CD14-positive monocyte (primary cell): Measurements from ENCODE around the gene MACROD2. TPM values are rescaled to one million over a fixed set of nuclear protein-coding genes. Genes with fewer than 3 reads are reported as not detected.

ENCODE experiments used
- DNase-seq, 3 donors: peaks; one replicate each; pipeline ENCODE4 v3.0.0-alpha.2; 2011 to 2022
- H2AFZ ChIP-seq: 2 replicates; pipeline ENCODE4 v1.6.0; 2012; ENCODE audit warnings: mild to moderate bottlenecking, low read depth, low read length, inconsistent platforms; ENCODE audit not compliant: insufficient read depth, poor library complexity, severe bottlenecking
- H3K27ac ChIP-seq, 2 donors: 1 replicate in 1 of 2; 2 replicates in 1 of 2; pipeline ENCODE4 v1.5.1; 2012 to 2013; ENCODE audit warnings: low read length in 2 of 2, control low read depth in 1 of 2, inconsistent platforms in 1 of 2, low read depth in 1 of 2, mild to moderate bottlenecking in 1 of 2
- H3K27me3 ChIP-seq, 2 donors: one replicate each; pipeline versions ENCODE4 v1.6.0 to v1.6.1; 2011 to 2013; ENCODE audit warnings: low read length in 2 of 2; ENCODE audit not compliant: control insufficient read depth in 2 of 2, insufficient read depth in 2 of 2
- H3K36me3 ChIP-seq, 2 donors: replicated peaks in 1 of 2; 1 replicate in 1 of 2; 2 replicates in 1 of 2; pipeline versions ENCODE4 v1.5.1 to v1.6.1; 2012 to 2013; ENCODE audit warnings: low read length in 2 of 2, control low read depth in 1 of 2, inconsistent platforms in 1 of 2, mild to moderate bottlenecking in 1 of 2; ENCODE audit not compliant: insufficient read depth in 2 of 2, control insufficient read depth in 1 of 2
- H3K4me1 ChIP-seq, 2 donors: 1 replicate in 1 of 2; 2 replicates in 1 of 2; pipeline versions ENCODE4 v1.5.1 to v1.6.1; 2012 to 2013; ENCODE audit warnings: low read length in 2 of 2, control low read depth in 1 of 2, inconsistent platforms in 1 of 2, mild to moderate bottlenecking in 1 of 2, moderate library complexity in 1 of 2; ENCODE audit not compliant: insufficient read depth in 2 of 2, control insufficient read depth in 1 of 2
- H3K4me2 ChIP-seq: replicated peaks from 2 replicates; pipeline ENCODE3; 2012; ENCODE audit warnings: low read length, moderate library complexity, mild to moderate bottlenecking; ENCODE audit not compliant: poor library complexity, severe bottlenecking; ENCODE audit errors: extremely low read depth
- H3K4me3 ChIP-seq, 3 experiments: fragments of 200-600 bp in 1 of 3; sonication (generic) in 1 of 3; replicated peaks in 1 of 3; 1 replicate in 2 of 3; 2 replicates in 1 of 3; pipeline ENCODE4 v1.5.1; 2011 to 2013; ENCODE audit warnings: low read length in 3 of 3, mild to moderate bottlenecking in 3 of 3, control low read depth in 2 of 3, low read depth in 2 of 3, inconsistent platforms in 1 of 3, moderate library complexity in 1 of 3
- H3K79me2 ChIP-seq: 2 replicates; pipeline ENCODE4 v1.6.0; 2012; ENCODE audit warnings: mild to moderate bottlenecking, control low read depth, inconsistent platforms, low read length, moderate library complexity; ENCODE audit not compliant: insufficient read depth
- H3K9ac ChIP-seq: 2 replicates; pipeline ENCODE4 v1.6.0; 2017; ENCODE audit warnings: low read length, mild to moderate bottlenecking; ENCODE audit not compliant: insufficient read depth, poor library complexity, severe bottlenecking
- H3K9me3 ChIP-seq, 2 donors: replicated peaks in 1 of 2; 1 replicate in 1 of 2; 2 replicates in 1 of 2; pipeline versions ENCODE4 v1.5.1 to v1.6.1; 2012 to 2013; ENCODE audit warnings: low read length in 2 of 2, control low read depth in 1 of 2; ENCODE audit not compliant: control insufficient read depth in 1 of 2, insufficient read depth in 1 of 2
- H4K20me1 ChIP-seq: 2 replicates; pipeline ENCODE4 v1.6.0; 2012; ENCODE audit warnings: mild to moderate bottlenecking, low read length, control low read depth, moderate library complexity; ENCODE audit not compliant: insufficient read depth
- H3K27ac Mint-ChIP-seq, 7 donors: one replicate each; pipeline ENCODE4 v1.8.0; 2020; ENCODE audit warnings: mild to moderate bottlenecking in 7 of 7, mixed read lengths in 7 of 7, moderate library complexity in 6 of 7, inconsistent platforms in 2 of 7
- H3K27me3 Mint-ChIP-seq, 3 donors: one replicate each; pipeline ENCODE4 v1.8.0; 2021 to 2022; ENCODE audit warnings: low read depth in 3 of 3, mild to moderate bottlenecking in 3 of 3, mixed read lengths in 3 of 3, moderate library complexity in 3 of 3, inconsistent platforms in 1 of 3
- H3K36me3 Mint-ChIP-seq, 2 donors: one replicate each; pipeline ENCODE4 v1.8.0; 2020; ENCODE audit warnings: mixed read lengths in 2 of 2, inconsistent platforms in 1 of 2, mild to moderate bottlenecking in 1 of 2
- H3K4me1 Mint-ChIP-seq: one replicate; pipeline ENCODE4 v1.8.0; 2020; ENCODE audit warnings: mild to moderate bottlenecking, mixed read lengths
- H3K4me3 Mint-ChIP-seq, 2 donors: one replicate each; pipeline ENCODE4 v1.8.0; 2020; ENCODE audit warnings: mild to moderate bottlenecking in 2 of 2, mixed read lengths in 2 of 2, moderate library complexity in 1 of 2
- H3K9me3 Mint-ChIP-seq, 7 donors: one replicate each; pipeline ENCODE4 v1.8.0; 2020 to 2022; ENCODE audit warnings: mixed read lengths in 7 of 7, mild to moderate bottlenecking in 6 of 7, moderate library complexity in 6 of 7, inconsistent platforms in 2 of 7
- CTCF ChIP-seq: fragments of 200-600 bp; IDR thresholded peaks from one replicate; pipeline ENCODE4 v1.8.0; 2022; ENCODE audit warnings: antibody characterized with exemption, mild to moderate bottlenecking
- WGBS: methylation state at CpG from one replicate; pipeline ENCODE4 v1.1.5; 2013; ENCODE audit warnings: missing lambda C conversion rate; ENCODE audit not compliant: insufficient coverage; 5-methylcytosine and 5-hydroxymethylcytosine counted together
- intact Hi-C, 2 donors: fragments of 100-400 bp; cut with micrococcal nuclease; formaldehyde crosslinking; loops; one replicate each; pipeline versions ENCODE4 v1.15.0 to v1.15.1; 2023
- polyA plus RNA-seq, 3 donors: library from polyadenylated mRNA; depleted of rRNA in 1 of 3; unstranded in 2 of 3; stranded (reverse) in 1 of 3; fragments of 300-500 nt in 2 of 3; fragments of >200 nt in 1 of 3; fragmentation: Illumina TruSeq in 2 of 3; gene quantifications; 1 replicate in 2 of 3; 2 replicates in 1 of 3; pipeline ENCODE4 v1.2.3, GENCODE V29; 2012 to 2021

The MACROD2 gene
- polyA plus RNA-seq, 3 donors = 0.23 TPM; not detected in 2

DNA sequence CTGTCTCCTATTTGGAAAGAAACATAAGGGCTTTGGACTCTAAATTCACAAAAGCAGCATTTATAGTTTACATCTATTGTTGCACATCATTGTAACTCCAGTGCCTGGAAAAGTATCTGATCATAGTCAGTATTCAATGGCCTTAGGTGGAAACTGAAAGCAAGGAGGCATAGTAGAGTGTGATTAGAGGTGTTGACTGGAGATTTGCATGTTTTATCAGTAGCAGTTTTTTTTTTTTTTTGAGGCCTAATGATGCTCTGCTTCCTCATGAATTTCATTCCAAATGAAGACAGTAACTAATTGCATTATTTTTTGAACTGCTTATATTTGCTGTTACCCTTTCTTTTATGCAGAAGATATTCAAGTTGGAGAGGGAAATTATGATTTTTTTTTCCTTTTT, 555.3 kb downstream of the MACROD2 start:
- H3K27ac ChIP-seq = no peak overlapping the region
- H3K9ac ChIP-seq = no peak overlapping the region
- H3K4me1 ChIP-seq = no peaks in the 10 kb centered on the region
- Mint-ChIP-seq H3K4me3 (no peak overlapping the region), H3K9me3 (peaks cover 2 to 12% (median 3%) of the 10 kb centered on the region in 7 donors), H3K36me3 (no peaks in the 10 kb centered on the region), H3K4me1 (no peaks in the 10 kb centered on the region), H3K27me3 (no peaks in the 10 kb centered on the region), H3K27ac (no peak overlapping the region)
- H4K20me1 ChIP-seq = no peaks in the 10 kb centered on the region
- no peak overlapping the region for H2AFZ ChIP-seq
- H3K4me2 ChIP-seq = no peak overlapping the region
- H3K27me3 ChIP-seq = no peaks in the 10 kb centered on the region
- intact Hi-C loops = no loop called here
- no peaks in the 10 kb centered on the region for H3K36me3 ChIP-seq
- no peak for TF ChIP-seq CTCF
- H3K9me3 ChIP-seq = peaks cover 6 to 13% of the 10 kb centered on the region in 2 donors
- no peaks in the 10 kb centered on the region for H3K79me2 ChIP-seq
- no peak overlapping the region for H3K4me3 ChIP-seq
- no peak for DNase-seq

DNA sequence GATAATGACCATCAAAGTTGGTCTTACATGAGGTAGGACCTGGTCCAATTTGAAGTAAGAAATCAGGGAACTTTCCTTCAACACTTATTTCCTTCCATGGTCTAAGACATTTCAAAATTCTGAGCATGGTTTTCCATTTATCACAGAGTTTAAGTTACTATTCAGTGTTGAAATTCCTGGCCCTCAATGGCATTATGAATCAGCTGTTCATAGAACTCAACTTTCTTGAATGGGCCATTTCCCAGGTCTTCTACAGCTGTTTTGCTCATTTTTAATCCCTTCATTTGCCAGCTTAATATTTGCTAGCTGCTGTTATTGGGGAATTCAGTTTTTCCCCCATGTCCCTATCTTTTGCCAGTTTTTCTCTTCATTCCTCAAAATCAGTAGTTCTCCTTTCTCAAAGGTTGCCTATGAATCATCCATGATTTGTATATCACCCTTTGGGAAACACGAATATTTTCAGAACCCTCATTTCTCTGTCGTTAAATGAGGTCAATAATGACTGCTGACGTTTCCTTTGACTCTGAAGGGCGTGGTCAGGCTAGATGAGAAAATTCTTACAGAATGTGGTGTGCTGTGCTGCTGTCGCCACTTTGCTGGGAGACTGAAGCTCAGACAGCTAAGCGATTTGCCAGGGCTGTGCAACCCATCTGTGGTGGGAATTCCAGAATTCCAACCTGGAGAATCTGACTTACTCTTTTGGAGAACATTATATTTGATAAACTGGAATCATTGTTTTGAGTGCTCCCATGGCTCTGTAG, 558.6 kb downstream of the MACROD2 start:
- no peaks in the 10 kb centered on the region for H3K36me3 Mint-ChIP-seq
- no peaks in the 10 kb centered on the region for H4K20me1 ChIP-seq
- no peak overlapping the region for H3K27ac ChIP-seq
- 77% methylated on average over 4 of the region's 6 CpGs for WGBS
- H3K27me3 Mint-ChIP-seq = no peaks in the 10 kb centered on the region
- no peak overlapping the region for H2AFZ ChIP-seq
- no peak for TF ChIP-seq CTCF
- H3K27ac Mint-ChIP-seq = no peak overlapping the region
- no peak overlapping the region for H3K9ac ChIP-seq
- H3K4me3 Mint-ChIP-seq = no peak overlapping the region
- H3K4me3 ChIP-seq = no peak overlapping the region
- H3K9me3 ChIP-seq = peaks cover 3 to 5% of the 10 kb centered on the region in 2 donors
- H3K4me1 Mint-ChIP-seq = no peaks in the 10 kb centered on the region
- H3K9me3 Mint-ChIP-seq = peaks cover 0 to 7% (median 2%) of the 10 kb centered on the region in 7 donors
- no peaks in the 10 kb centered on the region for H3K79me2 ChIP-seq
- H3K4me1 ChIP-seq = no peaks in the 10 kb centered on the region
- intact Hi-C loops = no loop called here
- H3K36me3 ChIP-seq = no peaks in the 10 kb centered on the region
- no peak overlapping the region for H3K4me2 ChIP-seq
- no peaks in the 10 kb centered on the region for H3K27me3 ChIP-seq
- no peak for DNase-seq
